ENCODE data around the gene APOE.
A peak's percentile ranks its signal among the peaks of the same experiment; 100 is the strongest.

The APOE gene

GRCh38 chr19:44947041-44947581, 41.5 kb downstream of the APOE start:
- in situ Hi-C loops (cut with MboI; ENCODE audit: low sequenced_read_pairs, unreplicated experiment) = no loop called here

GRCh38 chr19:44948237-44948636, 42.6 kb downstream of the APOE start:
- in situ Hi-C loops (cut with MboI; ENCODE audit: low sequenced_read_pairs, unreplicated experiment) = no loop called here
- no peak for DNase-seq (ENCODE audit: low spot score)
- no peak for TF ChIP-seq CTCF (IDR thresholded peaks at IDR 0.05; ENCODE audit: borderline replicate concordance, control extremely low read depth, extremely low read depth, insufficient read depth, missing control alignments)

More at GRCh38 chr19:44947041-44947581, 41.5 kb downstream of the APOE start:
- no peak for DNase-seq (ENCODE audit: low spot score)
- TF ChIP-seq CTCF (IDR thresholded peaks at IDR 0.05; ENCODE audit: borderline replicate concordance, control extremely low read depth, extremely low read depth, insufficient read depth, missing control alignments) = no peak

GRCh38 chr19:44948763-44949374, 43.3 kb downstream of the APOE start:
- in situ Hi-C loops (cut with MboI; ENCODE audit: low sequenced_read_pairs, unreplicated experiment) = no loop called here
- TF ChIP-seq CTCF (IDR thresholded peaks at IDR 0.05; ENCODE audit: borderline replicate concordance, control extremely low read depth, extremely low read depth, insufficient read depth, missing control alignments) = no peak
- DNase-seq (ENCODE audit: low spot score) = no peak

GRCh38 chr19:44949550-44949949, 44.0 kb downstream of the APOE start:
- in situ Hi-C loops (cut with MboI; ENCODE audit: low sequenced_read_pairs, unreplicated experiment) = no loop called here
- no peak for DNase-seq (ENCODE audit: low spot score)
- TF ChIP-seq CTCF (IDR thresholded peaks at IDR 0.05; ENCODE audit: borderline replicate concordance, control extremely low read depth, extremely low read depth, insufficient read depth, missing control alignments) = no peak

- DNase-seq (ENCODE audit: low spot score) = peak; percentile 82
- peak; percentile 79 for TF ChIP-seq CTCF (IDR thresholded peaks at IDR 0.05; ENCODE audit: borderline replicate concordance, control extremely low read depth, extremely low read depth, insufficient read depth, missing control alignments)
- in situ Hi-C loops (cut with MboI; ENCODE audit: low sequenced_read_pairs, unreplicated experiment) = loop anchor here (10.0 kb wide), 1 partner anchor 167 kb away; no protein-coding TSS in a partner anchor
These were observed 45.9 kb downstream of the APOE start for GRCh38 chr19:44951179-44952159.

- no peak for DNase-seq (ENCODE audit: low spot score)
- no peak for TF ChIP-seq CTCF (IDR thresholded peaks at IDR 0.05; ENCODE audit: borderline replicate concordance, control extremely low read depth, extremely low read depth, insufficient read depth, missing control alignments)
- in situ Hi-C loops (cut with MboI; ENCODE audit: low sequenced_read_pairs, unreplicated experiment) = loop anchor here (10.0 kb wide), 1 partner anchor 169 kb away; no protein-coding TSS in a partner anchor
These were observed 48.7 kb downstream of the APOE start for GRCh38 chr19:44954278-44954648.
